Vagina (tissue), 2 donors: ENCODE results near the gene SOX18.

ENCODE experiments used
- POLR2A ChIP-seq, 2 donors: fragments of 450-650 bp; IDR thresholded peaks; one replicate each; pipeline ENCODE4 v1.6.1; 2017; ENCODE audit warnings: antibody characterized with exemption in 2 of 2, mild to moderate bottlenecking in 2 of 2, moderate library complexity in 2 of 2
- TF ChIP-seq, protein P1 (sequence below), 3 experiments: fragments of 450-650 bp in 2 of 3; fragments of 200-600 bp in 1 of 3; sonication (generic) in 1 of 3; IDR thresholded peaks; one replicate each; pipeline ENCODE4 v1.5.1; 2017 to 2019; ENCODE audit warnings: antibody characterized with exemption in 3 of 3, mild to moderate bottlenecking in 2 of 3, moderate library complexity in 2 of 3

DNA sequence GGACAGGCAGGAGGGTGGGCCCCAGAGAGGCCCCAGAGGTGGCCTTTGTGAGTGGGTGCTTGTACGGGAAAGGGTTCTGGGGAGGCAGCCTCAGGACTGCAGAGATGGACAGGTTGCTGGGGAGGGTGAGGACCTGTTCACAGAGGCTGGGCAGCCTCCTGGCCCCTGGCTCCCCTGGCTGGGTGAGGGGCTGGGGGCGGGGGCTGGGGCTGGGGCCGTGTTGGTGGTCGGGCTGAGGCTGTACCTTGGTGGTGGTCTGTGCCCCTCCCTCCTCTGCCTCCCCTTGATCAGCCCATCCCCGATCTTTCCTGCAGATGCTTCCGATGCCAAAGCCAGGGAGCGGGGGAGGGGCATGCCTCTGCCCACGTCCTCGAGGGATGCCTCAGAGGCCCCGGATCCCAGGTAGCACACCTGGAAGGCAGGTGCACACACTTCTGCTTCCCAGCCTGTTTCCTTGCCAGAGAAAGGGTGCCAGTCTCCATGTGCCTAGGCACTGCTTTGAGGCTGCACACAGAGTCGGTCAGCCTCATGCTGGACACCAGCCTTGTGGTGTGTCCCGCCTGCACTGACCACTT is 18.4 kb upstream of the SOX18 start:
- no peak for TF ChIP-seq POLR2A (IDR thresholded peaks at IDR 0.05)
- TF ChIP-seq, protein P1, sequence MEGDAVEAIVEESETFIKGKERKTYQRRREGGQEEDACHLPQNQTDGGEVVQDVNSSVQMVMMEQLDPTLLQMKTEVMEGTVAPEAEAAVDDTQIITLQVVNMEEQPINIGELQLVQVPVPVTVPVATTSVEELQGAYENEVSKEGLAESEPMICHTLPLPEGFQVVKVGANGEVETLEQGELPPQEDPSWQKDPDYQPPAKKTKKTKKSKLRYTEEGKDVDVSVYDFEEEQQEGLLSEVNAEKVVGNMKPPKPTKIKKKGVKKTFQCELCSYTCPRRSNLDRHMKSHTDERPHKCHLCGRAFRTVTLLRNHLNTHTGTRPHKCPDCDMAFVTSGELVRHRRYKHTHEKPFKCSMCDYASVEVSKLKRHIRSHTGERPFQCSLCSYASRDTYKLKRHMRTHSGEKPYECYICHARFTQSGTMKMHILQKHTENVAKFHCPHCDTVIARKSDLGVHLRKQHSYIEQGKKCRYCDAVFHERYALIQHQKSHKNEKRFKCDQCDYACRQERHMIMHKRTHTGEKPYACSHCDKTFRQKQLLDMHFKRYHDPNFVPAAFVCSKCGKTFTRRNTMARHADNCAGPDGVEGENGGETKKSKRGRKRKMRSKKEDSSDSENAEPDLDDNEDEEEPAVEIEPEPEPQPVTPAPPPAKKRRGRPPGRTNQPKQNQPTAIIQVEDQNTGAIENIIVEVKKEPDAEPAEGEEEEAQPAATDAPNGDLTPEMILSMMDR (IDR thresholded peaks at IDR 0.05) = no peak
